NOMO-1 treated with DMSO at 0.1 percent for 48 hours (cell line): ENCODE measurements around the gene RNF4.
"Not testable (repeated sequence)": the region's sequence is repeated elsewhere in the genome, so short reads cannot be mapped to it uniquely, and the experiment has no call there.

ENCODE experiments used
- DNase-seq: peaks from one replicate; lab custom pipeline; 2025; ENCODE audit not compliant: unreplicated experiment; lab: John Stamatoyannopoulos, UW

Gene RNF4

DNA sequence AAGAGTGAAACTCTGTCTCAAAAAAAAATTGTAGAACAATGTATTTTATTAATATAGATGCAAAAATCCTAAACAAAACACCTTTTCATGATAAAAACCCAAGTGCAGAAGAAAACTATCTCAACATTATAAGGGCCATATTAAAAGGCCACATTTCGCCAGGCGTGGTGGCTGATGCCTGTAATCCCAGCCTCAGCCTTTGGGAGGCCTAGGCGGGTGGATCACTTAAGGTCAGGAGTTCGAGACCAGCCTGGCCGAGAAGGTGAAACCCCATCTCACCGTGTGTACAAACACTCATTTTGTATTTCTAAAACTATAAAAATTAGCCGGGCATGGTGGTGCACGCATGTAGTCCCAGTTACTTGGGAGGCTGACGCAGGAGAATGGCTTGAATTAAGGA, 57.7 kb downstream of the RNF4 start:
- DNase-seq = no peak

DNA sequence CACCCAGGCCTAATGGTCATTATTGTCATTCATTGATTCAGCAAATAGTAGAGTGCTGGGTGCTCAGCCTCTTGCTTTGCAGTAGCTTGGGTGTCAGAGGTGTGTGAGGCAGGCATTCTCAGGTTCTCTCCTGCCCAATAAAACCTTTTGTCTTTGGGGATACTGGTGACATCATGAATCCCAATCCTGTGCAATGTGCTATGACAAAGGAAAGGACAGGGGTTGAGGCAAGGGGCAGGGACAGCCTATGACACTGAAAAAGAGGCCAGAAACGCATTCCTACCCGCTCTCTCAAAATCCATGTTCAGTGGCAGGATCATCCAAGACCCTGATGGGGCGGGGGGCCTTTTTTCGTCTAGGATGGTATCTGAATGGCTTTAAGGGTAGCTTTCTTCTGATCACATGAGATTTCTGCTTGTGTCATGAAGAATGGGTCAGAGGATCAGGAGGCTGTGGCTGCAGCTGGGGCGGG, 66.0 kb downstream of the RNF4 start:
- no peak for DNase-seq

DNA sequence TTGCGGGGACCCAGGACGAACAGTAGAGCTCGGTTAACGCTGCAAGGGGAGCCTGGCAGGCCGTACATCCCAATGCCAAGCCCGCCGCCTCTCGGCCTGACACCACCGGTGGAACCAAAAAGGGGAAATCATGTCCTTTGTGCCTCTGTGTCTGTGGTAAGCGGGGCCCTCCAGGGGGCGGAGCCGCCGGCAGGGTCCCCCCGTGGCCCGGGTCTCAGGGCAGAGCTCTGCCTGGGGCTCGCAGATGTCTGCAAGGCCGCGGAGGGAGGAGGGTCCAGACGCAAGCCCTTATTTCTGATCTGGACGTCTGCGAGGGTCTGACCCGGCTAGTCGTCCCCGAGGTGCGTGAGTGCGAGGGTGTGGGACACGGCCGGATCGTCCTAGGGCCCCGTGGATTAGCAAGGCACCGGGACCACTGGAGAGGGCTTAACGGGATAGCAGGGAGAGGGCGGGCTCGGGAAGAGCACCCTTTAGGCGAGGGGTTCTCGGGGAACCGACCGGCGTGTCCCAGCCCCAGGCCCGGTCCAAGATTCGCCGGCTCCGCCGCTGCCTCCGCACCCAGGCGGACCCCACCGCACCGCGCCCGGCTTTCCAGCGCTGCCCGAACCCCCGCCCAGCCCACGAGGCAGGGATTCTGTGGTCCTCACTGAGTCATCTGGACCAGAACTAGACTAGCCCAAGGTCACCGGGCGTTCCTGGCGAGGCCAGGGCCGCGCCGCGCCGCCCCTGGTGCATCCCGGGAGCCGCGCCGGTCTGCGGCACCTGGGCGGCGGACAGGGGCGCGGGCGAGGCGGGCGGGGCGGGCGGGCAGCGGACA, 66.7 kb downstream of the RNF4 start:
- DNase-seq = peak; percentile 83

DNA sequence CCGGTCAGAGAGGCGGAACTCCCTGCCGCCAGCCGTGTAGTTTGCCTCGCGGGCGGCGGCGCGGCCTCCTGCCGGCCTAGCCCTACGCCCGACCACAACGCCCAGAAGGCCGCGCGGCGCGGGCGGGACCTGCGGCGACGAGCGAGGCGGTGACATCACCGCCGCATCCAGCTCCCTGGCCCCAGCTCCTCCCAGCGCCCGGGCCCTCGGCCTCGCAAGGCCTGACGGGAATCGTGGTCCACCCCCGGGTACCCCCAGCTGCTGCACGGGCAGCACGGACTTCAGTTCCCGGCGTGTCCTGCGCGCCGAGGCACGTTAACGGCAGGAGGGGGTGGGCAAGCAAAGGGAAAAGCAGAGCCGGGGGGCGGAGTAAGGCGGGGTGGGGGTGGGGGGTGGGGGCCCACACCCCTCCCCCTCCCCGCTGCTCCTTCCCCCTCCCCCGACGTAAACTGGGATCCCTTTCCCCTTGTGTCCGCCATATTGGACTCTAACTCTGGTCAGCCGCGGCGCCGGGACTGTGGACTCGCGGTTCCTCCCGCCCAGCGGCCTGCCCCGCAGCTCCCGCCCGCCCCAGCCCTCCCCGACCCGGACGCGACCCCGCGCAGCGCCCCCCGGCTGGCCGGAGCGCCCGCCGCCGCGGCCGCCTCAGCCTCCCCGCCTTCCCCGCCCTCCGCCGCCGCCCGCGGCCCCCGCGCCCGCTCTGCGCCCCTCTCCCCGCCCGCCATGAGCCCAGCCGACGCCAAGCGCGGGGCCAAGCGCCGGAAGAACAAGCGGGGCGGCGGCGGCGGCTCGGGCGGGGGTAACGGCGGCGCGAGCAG, 67.5 kb downstream of the RNF4 start, which contains the start of gene FAM193A:
Gene FAM193A, plus strand, starts transcription at position 455 of the 818 bp plus-strand sequence. Its CDS starts 269 bp downstream, at position 724.
- peak; percentile 98 for DNase-seq

DNA sequence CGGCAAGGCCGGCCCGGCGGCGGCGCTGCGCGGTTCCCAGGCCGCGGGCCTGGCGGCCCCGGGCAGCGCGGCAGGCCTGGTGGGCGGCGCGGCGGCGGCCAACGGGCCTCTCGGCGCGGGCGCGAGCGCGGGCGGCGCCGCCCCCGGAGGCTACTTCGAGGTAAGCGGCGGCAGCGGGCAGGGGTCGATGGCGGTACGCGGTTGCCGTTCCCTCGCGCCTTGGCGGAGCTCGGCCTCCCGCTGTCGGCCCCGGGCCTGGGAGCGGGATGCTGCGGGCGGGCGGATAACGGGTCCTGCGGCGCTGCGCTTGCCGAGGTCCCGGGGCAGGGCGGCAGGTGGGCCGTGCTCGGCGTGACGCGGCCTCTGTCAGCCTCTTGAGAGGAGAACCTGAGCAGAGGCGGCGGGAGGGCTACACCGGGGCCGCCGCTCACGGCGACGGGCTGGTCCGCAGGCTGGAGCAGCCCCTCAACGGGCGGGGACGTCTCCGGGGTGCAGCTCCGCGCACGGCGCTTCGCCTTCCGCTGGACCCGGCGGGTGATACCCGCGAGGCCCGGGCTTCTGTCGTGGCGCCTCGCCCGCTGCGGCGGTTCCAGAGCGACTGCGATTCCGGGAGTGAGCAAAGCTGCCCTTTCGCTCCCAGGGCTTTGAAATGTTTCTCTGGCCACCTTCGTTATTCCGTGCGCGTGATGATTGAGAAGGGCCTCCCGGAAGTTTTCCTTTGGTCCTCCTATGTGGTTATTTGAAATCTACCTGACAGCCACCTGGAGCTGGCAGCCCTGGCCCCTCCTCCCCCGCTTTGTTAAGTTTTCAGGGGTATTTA, 68.3 kb downstream of the RNF4 start:
- DNase-seq = peak; percentile 20

DNA sequence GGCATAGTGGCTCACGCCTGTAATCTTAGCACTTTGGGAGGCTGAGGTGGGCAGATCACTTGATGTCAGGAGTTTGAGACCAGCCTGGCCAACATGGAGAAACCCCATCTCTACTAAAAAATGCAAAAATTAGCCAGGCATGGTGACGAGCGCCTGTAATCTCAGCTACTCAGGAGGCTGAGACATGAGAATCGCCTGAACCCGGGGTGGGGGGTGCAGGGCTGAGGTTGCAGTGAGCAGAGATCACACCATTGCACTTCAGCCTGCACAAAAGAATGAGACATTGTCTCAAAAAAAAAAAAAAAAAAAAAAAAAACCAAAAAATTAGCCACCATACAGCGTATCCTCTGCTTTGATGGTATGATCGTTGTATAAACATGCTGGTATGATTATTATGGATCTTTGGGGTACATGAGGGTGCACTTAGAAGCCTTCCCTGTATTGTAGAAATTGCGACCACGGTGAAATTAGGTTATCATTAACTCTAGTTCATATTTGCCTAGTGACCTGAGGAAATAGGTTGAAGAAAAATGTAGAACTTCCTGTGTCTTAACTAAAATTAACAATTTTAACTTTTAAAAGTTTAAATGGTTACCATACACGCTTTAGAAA, 74.8 kb downstream of the RNF4 start:
- DNase-seq = not testable (repeated sequence)

DNA sequence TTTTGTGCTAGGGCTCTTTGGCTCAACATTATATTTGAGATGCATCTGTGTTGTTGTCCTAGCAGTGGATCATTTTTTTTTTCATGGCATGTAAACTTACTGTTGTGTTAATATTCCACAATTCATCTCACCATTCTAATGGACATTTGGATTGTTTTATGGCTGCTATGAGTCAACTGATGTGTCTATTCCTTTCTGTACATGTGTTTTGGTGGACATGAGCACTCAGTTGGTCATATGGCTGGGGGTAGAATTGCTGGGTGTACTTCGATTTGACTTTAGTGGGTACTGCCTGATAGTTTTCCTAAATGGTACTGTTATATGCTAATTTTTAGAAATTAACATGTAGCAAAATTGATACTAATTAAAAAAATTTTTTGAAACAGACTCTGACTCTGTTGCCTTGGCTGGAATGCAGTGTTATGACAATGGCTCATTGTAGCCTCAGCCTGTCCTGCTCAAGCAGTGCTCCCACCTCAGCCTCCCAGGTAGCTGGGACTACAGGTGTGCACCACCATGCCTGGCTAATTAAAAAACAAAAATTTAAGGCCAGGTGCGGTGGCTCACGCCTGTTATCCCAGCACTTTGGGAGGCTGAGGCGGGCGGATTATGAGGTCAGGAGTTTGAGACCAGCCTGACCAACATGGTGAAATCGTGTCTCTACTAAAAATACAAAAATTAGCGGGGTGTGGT, 76.6 kb downstream of the RNF4 start:
- DNase-seq = no peak

DNA sequence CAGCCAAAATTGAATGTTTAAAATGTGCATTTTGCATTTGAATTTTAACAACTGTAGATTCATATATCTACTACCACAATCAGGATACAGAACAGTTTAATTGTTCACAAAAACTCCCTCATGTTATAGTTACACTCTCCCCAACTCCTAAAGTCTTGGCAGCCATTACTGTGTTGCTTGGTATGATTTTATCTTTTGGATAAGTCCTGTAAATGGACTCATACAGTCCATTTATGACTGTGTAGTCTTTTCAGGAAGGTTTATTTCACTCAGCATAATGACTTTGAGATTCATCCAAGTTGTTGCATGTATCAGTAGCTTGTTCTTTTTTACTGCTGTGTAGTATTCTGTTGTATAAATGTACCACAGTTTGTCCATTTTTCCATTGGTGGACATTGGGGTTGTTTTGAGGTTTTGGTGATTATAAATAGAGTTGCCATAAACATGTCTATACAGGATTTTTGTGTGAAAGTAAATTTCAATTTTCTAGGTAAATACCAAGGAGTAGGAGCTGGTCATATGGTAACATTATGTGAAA, 77.4 kb downstream of the RNF4 start:
- no peak for DNase-seq

DNA sequence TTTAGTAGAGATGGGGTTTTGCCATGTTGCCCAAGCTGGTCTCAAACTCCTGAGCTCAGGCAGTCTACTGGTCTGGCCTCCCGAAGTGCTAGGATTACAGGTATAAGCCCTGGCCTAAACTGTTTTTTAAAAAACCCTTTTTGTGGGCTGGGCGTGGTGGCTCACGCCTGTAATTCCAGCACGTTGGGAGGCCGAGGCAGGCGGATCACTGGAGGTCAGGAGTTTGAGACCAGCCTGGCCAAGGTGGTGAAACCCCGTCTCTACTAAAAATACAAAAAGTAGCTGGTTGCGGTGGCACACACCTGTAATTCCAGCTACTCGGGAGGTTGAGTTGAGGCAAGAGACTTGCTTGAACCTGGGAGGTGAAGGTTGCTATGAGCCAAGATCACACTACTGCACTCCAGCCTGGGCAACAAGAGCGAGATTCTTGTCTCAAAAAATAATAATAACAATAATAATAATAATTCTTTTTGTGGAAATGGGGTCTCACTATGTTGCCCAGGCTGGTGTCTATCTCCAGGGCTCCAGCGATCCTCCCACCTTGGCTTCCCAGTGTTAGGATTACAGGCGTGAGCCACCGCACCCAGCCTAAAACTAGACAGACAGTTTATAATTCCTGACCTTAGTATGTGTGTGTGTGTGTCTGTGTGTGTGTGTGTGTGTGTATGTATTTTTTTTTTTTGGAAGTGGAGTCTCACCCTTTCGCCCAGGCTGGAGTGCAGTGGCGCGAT, 78.2 kb downstream of the RNF4 start:
- DNase-seq = not testable (repeated sequence)

GRCh38 chr4:2551118-2551517, 82.2 kb downstream of the RNF4 start:
- no peak for DNase-seq

GRCh38 chr4:2552806-2553205, 83.9 kb downstream of the RNF4 start:
- no peak for DNase-seq

- DNase-seq = no peak
Measured at GRCh38 chr4:2558301-2558700, 89.4 kb downstream of the RNF4 start.

DNA sequence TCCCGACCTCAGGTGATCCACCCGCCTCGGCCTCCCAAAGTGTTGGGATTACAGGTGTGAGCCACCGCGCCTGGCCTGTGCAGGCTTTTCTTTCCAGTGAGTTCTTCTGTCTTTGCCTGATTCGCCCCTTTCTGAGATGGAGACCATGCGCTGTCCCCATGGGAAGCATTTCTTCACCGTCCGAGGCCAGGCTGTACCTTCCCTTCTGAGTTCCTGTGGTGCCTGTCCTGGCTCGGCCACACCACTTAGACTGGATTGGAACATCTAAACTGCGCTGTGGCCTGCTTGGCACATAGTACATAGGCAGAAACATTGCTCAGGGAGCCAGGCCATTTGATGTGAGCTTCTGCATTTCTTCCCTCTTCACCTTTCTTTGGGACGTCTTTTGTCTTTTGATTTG, 91.3 kb downstream of the RNF4 start:
- DNase-seq = no peak
